ENCODE measurements around the gene NFKBIB. TPM values are rescaled to one million over a fixed set of nuclear protein-coding genes. Genes with fewer than 3 reads are reported as not detected.

Gene NFKBIB
- total RNA-seq, 2 experiments from 2014 or later = 29.3 to 30.1 TPM

- POLR2A ChIA-PET = interaction anchor here (0.6 to 3.6 kb wide), 17 partner anchors 8 to 475 kb away, joined by 3 to 32 read pairs (median 11); partner anchors contain the start of genes ECH1, FAM98C, HNRNPL and MRPS12
- H3K4me3 Mint-ChIP-seq = peak within 1 kb of the TSS; percentile 91
- intact Hi-C loops (cut with DNase I, micrococcal nuclease) = loop anchor here (1.0 to 5.0 kb wide), 4 partner anchors 21 to 146 kb away; partner anchors contain the start of genes NFKBIB (in 2 of the 2) and SIRT2 (in 2 of the 2)
- Histone ChIP-seq H3K4me1 (ENCODE audit: insufficient read depth, low read length) (peaks cover 55% of the 10 kb centered on the region), H3K27me3 (ENCODE audit: control insufficient read depth in 1 of 2, insufficient read depth in 2 of 2, low read length in 2 of 2) (no peaks in the 10 kb centered on the region), H3K36me3 (ENCODE audit: insufficient read depth, low read length) (peaks cover 22% of the 10 kb centered on the region), H3K27ac (ENCODE audit: low read depth in 1 of 2, low read length in 2 of 2) (peak within 1 kb of the TSS; percentile 90 to 96), H3K9me3 (ENCODE audit: control insufficient read depth in 1 of 2, insufficient read depth in 1 of 2, low read length in 2 of 2) (no peaks in the 10 kb centered on the region), H3K4me3 (ENCODE audit: low read length) (peak within 1 kb of the TSS; percentile 58)
- no peaks in the 10 kb centered on the region for H3K9me3 Mint-ChIP-seq
- H3K36me3 Mint-ChIP-seq (ENCODE audit: low read depth) = peaks cover 52% of the 10 kb centered on the region
- TF ChIP-seq CTCF (IDR thresholded peaks at IDR 0.05) = no peak
- H3K4me1 Mint-ChIP-seq (ENCODE audit: low read depth) = peaks cover 38% of the 10 kb centered on the region
- CTCF ChIA-PET = interaction anchor here (0.6 to 2.4 kb wide), 6 partner anchors 8 to 475 kb away, joined by 3 to 12 read pairs (median 4); partner anchors contain the start of genes FAM98C, MRPS12 and SARS2
- peak; percentile 45 to 86 (median 73) for DNase-seq
- peak within 1 kb of the TSS; percentile 97 for H3K27ac Mint-ChIP-seq
- peak; percentile 96 for ATAC-seq (ENCODE audit: poor library complexity)
- H3K27me3 Mint-ChIP-seq = no peaks in the 10 kb centered on the region
Observed at GRCh38 chr19:38877781-38878574, 21.8 kb upstream of the NFKBIB start, which contains the start of gene RINL. Gene RINL, minus strand, starts transcription at chr19:38878275. Its CDS starts 1,533 bp downstream, at chr19:38876742.

- H3K4me1 Mint-ChIP-seq (ENCODE audit: low read depth) = peaks cover 33% of the 10 kb centered on the region
- H3K36me3 Mint-ChIP-seq (ENCODE audit: low read depth) = peaks cover 51% of the 10 kb centered on the region
- intact Hi-C loops (cut with DNase I, micrococcal nuclease) = loop anchor here (1.0 to 5.0 kb wide), 4 partner anchors 20 to 146 kb away; partner anchors contain the start of genes NFKBIB (in 2 of the 2) and SIRT2 (in 2 of the 2)
- peak overlapping the region; percentile 90 to 96 for H3K27ac ChIP-seq (ENCODE audit: low read depth in 1 of 2, low read length in 2 of 2)
- H3K9me3 Mint-ChIP-seq = no peaks in the 10 kb centered on the region
- no peaks in the 10 kb centered on the region for H3K27me3 Mint-ChIP-seq
- CTCF ChIA-PET = interaction anchor here (0.6 to 2.4 kb wide), 8 partner anchors 9 to 476 kb away, joined by 3 to 12 read pairs (median 3); partner anchors contain the start of genes FAM98C, MRPS12 and SARS2
- TF ChIP-seq CTCF (IDR thresholded peaks at IDR 0.05) = no peak
- no peaks in the 10 kb centered on the region for H3K9me3 ChIP-seq (ENCODE audit: control insufficient read depth in 1 of 2, insufficient read depth in 1 of 2, low read length in 2 of 2)
- peak overlapping the region; percentile 58 for H3K4me3 ChIP-seq (ENCODE audit: low read length)
- DNase-seq = no peak
- peak; percentile 35 for ATAC-seq (ENCODE audit: poor library complexity)
- POLR2A ChIA-PET = interaction anchor here (0.6 to 3.6 kb wide), 17 partner anchors 9 to 476 kb away, joined by 3 to 32 read pairs (median 11); partner anchors contain the start of genes ECH1, FAM98C, HNRNPL and MRPS12
- H3K27ac Mint-ChIP-seq = peak overlapping the region; percentile 97
- H3K4me1 ChIP-seq (ENCODE audit: insufficient read depth, low read length) = peaks cover 55% of the 10 kb centered on the region
- peak overlapping the region; percentile 91 for H3K4me3 Mint-ChIP-seq
- no peaks in the 10 kb centered on the region for H3K27me3 ChIP-seq (ENCODE audit: control insufficient read depth in 1 of 2, insufficient read depth in 2 of 2, low read length in 2 of 2)
- H3K36me3 ChIP-seq (ENCODE audit: insufficient read depth, low read length) = peaks cover 26% of the 10 kb centered on the region
Observed at GRCh38 chr19:38878575-38879399, 21.0 kb upstream of the NFKBIB start.

GRCh38 chr19:38879400-38879751, 20.4 kb upstream of the NFKBIB start:
- Mint-ChIP-seq H3K27me3 (no peaks in the 10 kb centered on the region), H3K4me3 (no peak overlapping the region), H3K27ac (peak overlapping the region; percentile 97), H3K36me3 (ENCODE audit: low read depth) (peaks cover 45% of the 10 kb centered on the region), H3K9me3 (no peaks in the 10 kb centered on the region), H3K4me1 (ENCODE audit: low read depth) (peaks cover 33% of the 10 kb centered on the region)
- Histone ChIP-seq H3K4me3 (ENCODE audit: low read length) (no peak overlapping the region), H3K4me1 (ENCODE audit: insufficient read depth, low read length) (peaks cover 55% of the 10 kb centered on the region), H3K27ac (ENCODE audit: low read depth in 1 of 2, low read length in 2 of 2) (peak overlapping the region; percentile 90 to 96), H3K27me3 (ENCODE audit: control insufficient read depth in 1 of 2, insufficient read depth in 2 of 2, low read length in 2 of 2) (no peaks in the 10 kb centered on the region), H3K9me3 (ENCODE audit: control insufficient read depth in 1 of 2, insufficient read depth in 1 of 2, low read length in 2 of 2) (no peaks in the 10 kb centered on the region), H3K36me3 (ENCODE audit: insufficient read depth, low read length) (peaks cover 24% of the 10 kb centered on the region)
- ChIA-PET CTCF (interaction anchor here (1.0 to 2.4 kb wide), 5 partner anchors 8 to 477 kb away, joined by 3 to 12 read pairs (median 4); partner anchors contain the start of genes FAM98C, MRPS12 and SARS2), POLR2A (interaction anchor here (1.5 to 3.6 kb wide), 13 partner anchors 8 to 476 kb away, joined by 5 to 32 read pairs (median 13); partner anchors contain the start of genes ECH1, FAM98C, HNRNPL and MRPS12)
- no peak for DNase-seq
- no peak for TF ChIP-seq CTCF (IDR thresholded peaks at IDR 0.05)
- intact Hi-C loops (cut with DNase I, micrococcal nuclease) = loop anchor here (2.0 to 5.0 kb wide), 3 partner anchors 19 to 147 kb away; partner anchors contain the start of genes NFKBIB (in 1 of the 2) and SIRT2 (in 1 of the 2)
- ATAC-seq (ENCODE audit: poor library complexity) = no peak

Measured in CD4-positive, alpha-beta T cell (primary cell).